T-helper 2 cell (primary cell): ENCODE measurements around the gene SPAG9.
"Not testable (repeated sequence)": the region's sequence is repeated elsewhere in the genome, so short reads cannot be mapped to it uniquely, and the experiment has no call there.

Experiments
- DNase-seq, 5 experiments: peaks; one replicate each; pipeline versions ENCODE4 v3.0.0 to v3.0.0-alpha.2; 2012 to 2022

SPAG9 gene

GRCh38 chr17:51132964-51133319 lies 12.3 kb upstream of the SPAG9 start:
- no peak for DNase-seq

GRCh38 chr17:51128076-51128475 lies 7.4 kb upstream of the SPAG9 start:
- DNase-seq: peak in 1 of 5 experiments; percentile 24

GRCh38 chr17:51124640-51125503 lies 4.2 kb upstream of the SPAG9 start:
- DNase-seq: no peak

GRCh38 chr17:51122473-51123115 lies 1.9 kb upstream of the SPAG9 start:
- not testable (repeated sequence) for DNase-seq

GRCh38 chr17:51121620-51122472 lies 1.2 kb upstream of the SPAG9 start:
- DNase-seq: peak; percentile 31 to 79 (median 50)

- peak in 3 of 5 experiments; percentile 25 to 75 (median 43) for DNase-seq
Observed at GRCh38 chr17:51120357-51120738, 320 bp downstream of the SPAG9 start.

GRCh38 chr17:51119415-51120356 lies 982 bp downstream of the SPAG9 start:
- peak; percentile 10 to 58 (median 19) for DNase-seq

- no peak for DNase-seq
Observed at GRCh38 chr17:51118330-51119195, 2.1 kb downstream of the SPAG9 start.

GRCh38 chr17:51115179-51115578 lies 5.5 kb downstream of the SPAG9 start:
- no peak for DNase-seq

GRCh38 chr17:51112303-51113222 lies 8.1 kb downstream of the SPAG9 start:
- not testable (repeated sequence) for DNase-seq

GRCh38 chr17:51107778-51108177 lies 12.9 kb downstream of the SPAG9 start:
- no peak for DNase-seq

- no peak for DNase-seq
Observed at GRCh38 chr17:51103451-51103850, 17.2 kb downstream of the SPAG9 start.

GRCh38 chr17:51103050-51103449 lies 17.6 kb downstream of the SPAG9 start:
- no peak for DNase-seq

GRCh38 chr17:51097708-51098446 lies 22.8 kb downstream of the SPAG9 start:
- DNase-seq: peak in 1 of 5 experiments; percentile 62

GRCh38 chr17:51091635-51092034 lies 29.0 kb downstream of the SPAG9 start:
- no peak for DNase-seq

- not testable (repeated sequence) for DNase-seq
Observed at GRCh38 chr17:51088868-51089267, 31.8 kb downstream of the SPAG9 start.

- DNase-seq: no peak
Observed at GRCh38 chr17:51088287-51088686, 32.4 kb downstream of the SPAG9 start.

- DNase-seq: no peak
Observed at GRCh38 chr17:51087072-51087757, 33.5 kb downstream of the SPAG9 start.
